ENCODE results near the gene IFITM1. TPM values are rescaled to one million over a fixed set of nuclear protein-coding genes. Genes with fewer than 3 reads are reported as not detected.

IFITM1 gene
- total RNA-seq, 1 donor from 2014 or later, result 56.8 TPM

DNA sequence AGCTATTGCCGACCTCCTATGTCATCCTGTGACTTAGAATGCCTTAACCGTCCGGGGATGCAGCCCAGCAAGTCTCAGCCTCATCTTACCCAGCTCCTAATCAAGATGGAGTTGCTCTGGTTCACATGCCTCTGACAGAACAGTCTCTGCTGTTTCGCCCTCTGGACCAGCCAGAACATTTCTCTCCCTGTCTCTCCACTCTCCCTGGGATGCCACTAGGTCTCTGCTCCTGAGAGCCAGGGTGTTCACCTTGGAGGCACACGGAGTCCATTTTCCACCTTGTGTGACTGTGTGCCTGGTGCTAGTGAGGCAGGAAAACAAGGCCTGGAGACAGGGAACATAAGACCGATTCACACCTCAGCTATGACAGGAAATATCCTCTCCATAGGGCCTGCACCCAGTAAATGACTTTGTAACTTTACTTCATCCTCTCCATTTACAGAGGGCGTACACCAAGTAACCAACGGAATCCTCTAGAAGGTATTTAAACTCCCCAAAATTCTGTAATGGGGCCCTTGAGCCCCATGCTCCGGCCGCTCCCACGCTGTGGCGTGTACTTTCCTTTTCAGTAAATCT, 38.7 kb downstream of the IFITM1 start:
- DNase-seq (ENCODE audit: low read depth), result no peak
- no peak overlapping the region for H3K4me3 ChIP-seq (ENCODE audit: low read depth, low read length)
- TF ChIP-seq, protein P1, sequence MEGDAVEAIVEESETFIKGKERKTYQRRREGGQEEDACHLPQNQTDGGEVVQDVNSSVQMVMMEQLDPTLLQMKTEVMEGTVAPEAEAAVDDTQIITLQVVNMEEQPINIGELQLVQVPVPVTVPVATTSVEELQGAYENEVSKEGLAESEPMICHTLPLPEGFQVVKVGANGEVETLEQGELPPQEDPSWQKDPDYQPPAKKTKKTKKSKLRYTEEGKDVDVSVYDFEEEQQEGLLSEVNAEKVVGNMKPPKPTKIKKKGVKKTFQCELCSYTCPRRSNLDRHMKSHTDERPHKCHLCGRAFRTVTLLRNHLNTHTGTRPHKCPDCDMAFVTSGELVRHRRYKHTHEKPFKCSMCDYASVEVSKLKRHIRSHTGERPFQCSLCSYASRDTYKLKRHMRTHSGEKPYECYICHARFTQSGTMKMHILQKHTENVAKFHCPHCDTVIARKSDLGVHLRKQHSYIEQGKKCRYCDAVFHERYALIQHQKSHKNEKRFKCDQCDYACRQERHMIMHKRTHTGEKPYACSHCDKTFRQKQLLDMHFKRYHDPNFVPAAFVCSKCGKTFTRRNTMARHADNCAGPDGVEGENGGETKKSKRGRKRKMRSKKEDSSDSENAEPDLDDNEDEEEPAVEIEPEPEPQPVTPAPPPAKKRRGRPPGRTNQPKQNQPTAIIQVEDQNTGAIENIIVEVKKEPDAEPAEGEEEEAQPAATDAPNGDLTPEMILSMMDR (conservative IDR thresholded peaks at IDR 0.05; ENCODE audit: low read depth, low read length), result no peak

DNA sequence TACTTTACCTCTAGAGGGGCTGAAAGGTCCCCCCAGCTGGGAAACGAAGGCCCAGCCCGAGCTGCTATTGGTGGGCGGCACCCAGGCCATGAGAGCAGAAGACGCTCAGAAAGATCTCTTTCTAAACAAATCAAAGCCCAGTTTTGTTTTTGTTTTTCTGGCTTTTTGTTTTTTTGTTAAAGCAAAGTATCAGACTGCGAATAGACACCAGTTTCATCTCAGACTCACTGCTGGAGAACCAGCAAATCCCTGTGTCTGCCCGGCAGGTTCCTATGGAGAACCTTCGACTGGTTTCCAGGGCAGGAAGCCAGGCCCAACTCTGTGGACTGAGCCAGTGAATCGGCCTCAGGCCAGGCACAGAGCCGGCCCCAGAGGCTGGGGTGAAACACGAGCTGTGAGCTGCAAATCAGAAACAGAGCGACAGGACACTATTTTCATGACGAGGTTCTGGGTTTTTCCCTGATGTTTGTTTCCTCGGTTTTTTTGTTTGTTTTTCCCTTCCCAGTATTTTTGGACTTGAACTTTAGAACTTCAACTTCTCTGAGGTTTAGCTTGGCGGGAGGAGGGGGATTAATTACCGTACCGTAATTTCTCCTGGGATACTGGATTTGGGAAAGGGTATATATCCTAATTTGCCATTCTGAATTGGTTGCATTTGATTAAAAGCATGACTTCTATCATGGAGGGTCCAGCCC, 39.5 kb downstream of the IFITM1 start:
- TF ChIP-seq, protein P1 (conservative IDR thresholded peaks at IDR 0.05; ENCODE audit: low read depth, low read length), result no peak
- H3K4me3 ChIP-seq (ENCODE audit: low read depth, low read length), result no peak overlapping the region
- DNase-seq (ENCODE audit: low read depth), result no peak

DNA sequence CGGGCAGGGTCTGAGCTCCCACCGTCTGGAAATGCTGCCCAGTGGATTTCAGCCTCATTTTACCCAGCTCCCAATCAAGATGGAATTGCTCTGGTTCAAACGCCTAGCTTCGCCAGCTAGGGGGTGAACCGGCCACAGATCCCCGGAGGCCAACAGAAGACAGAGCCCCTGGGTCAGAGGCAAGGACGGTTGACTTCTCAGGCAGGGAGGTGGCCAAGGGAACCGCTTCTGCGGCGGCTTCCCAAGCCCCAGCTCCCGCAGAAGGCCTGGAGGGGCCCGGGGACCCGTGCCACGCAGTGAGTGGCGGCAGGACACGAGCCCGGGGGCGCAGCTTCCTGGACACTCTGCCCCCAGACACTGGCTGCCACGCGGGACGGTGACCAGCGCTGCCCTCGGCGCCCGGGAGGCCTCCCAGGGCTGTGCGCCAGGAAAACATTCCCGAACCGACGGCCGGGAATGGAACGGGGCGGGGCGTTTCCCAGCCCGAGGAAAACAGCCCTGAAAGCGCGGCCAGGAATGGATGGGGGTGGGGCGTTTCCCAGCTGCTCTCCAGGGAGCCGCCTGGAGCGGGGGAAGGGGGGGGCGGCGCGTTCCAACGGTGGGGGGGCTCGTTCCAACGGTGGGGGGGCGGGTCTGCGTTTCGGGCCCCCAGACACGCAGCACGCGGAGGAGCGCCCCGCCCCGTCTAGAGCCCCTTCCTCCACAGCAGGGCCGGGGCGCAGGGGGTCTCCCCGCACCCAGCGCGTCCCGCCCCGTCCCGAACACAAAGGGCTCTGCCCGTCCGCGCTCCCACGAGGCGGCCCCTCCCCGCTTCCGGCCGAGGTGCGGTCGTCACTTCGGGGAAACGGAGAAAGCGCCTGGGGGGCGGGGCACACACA, 42.0 kb downstream of the IFITM1 start:
- TF ChIP-seq, protein P1 (conservative IDR thresholded peaks at IDR 0.05; ENCODE audit: low read depth, low read length), result no peak
- peak overlapping the region; percentile 48 for H3K4me3 ChIP-seq (ENCODE audit: low read depth, low read length)
- DNase-seq (ENCODE audit: low read depth), result peak; percentile 49

DNA sequence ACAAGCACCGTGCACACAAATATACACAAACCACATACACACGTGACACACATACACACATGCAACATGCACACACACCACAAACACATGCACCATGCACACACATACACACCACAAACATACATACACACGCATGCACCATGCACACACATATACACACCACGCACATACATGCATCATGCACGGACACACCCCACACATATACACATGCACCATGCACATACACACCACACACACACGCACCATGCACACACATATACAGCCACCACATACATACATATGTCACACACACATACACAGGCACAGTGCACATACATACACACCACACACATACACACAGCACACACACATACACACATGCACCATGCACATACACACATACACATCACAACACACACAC, 42.8 kb downstream of the IFITM1 start:
- TF ChIP-seq, protein P1 (conservative IDR thresholded peaks at IDR 0.05; ENCODE audit: low read depth, low read length), result no peak
- DNase-seq (ENCODE audit: low read depth), result no peak
- no peak overlapping the region for H3K4me3 ChIP-seq (ENCODE audit: low read depth, low read length)

DNA sequence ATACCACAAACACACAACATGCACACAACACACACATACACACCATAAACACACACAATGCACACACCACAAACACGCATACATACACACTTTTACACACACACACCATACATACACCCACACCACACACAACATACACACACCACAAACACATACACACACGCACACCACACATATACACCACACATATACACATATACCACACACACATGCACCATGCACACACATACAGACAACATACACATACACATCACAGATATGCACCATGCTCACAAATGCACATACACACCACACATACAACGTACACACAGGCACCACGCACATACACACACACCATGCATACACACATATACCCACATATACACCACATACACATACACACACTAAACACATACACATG, 43.7 kb downstream of the IFITM1 start:
- DNase-seq (ENCODE audit: low read depth), result no peak
- TF ChIP-seq, protein P1 (conservative IDR thresholded peaks at IDR 0.05; ENCODE audit: low read depth, low read length), result no peak
- H3K4me3 ChIP-seq (ENCODE audit: low read depth, low read length), result no peak overlapping the region

DNA sequence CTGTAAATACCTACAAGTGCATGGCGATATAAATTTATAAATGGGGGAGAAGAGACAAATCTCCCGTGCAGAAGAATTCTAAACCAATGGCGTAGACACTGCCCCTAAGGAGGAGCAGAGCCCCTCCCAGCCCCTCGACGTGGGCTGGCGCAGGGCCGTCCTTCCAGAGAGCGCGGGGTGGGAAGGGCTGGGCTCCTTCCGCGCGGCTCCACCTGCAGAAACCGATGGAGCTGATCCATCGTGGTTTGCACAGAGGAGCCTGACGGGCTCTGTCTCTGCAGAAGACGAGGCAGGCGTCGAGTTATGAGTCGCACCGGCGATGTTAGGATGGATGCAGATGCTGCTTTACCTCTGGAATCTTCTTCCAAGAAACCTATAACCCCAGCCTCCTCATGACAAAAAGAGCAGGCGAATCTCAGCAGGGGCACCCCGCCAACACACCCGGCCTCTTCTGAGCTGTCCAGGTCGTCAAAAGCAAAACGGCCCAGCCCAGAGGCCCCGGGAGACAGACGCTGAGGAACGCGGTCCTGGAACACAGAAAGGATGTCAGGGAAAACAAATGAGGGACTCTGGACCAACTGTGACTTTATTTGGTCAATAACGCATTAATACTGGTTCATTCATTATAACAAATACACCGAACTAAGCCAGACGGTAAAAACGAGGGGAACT, 44.4 kb downstream of the IFITM1 start:
- TF ChIP-seq, protein P1 (conservative IDR thresholded peaks at IDR 0.05; ENCODE audit: low read depth, low read length), result no peak
- DNase-seq (ENCODE audit: low read depth), result no peak
- no peak overlapping the region for H3K4me3 ChIP-seq (ENCODE audit: low read depth, low read length)

All from epithelial cell of proximal tubule (primary cell).